ENCODE measurements around the gene AGBL4. TPM values are rescaled to one million over a fixed set of nuclear protein-coding genes. Genes with fewer than 3 reads are reported as not detected.

Gene AGBL4
- polyA plus RNA-seq, 1 donor (not counting 4 experiments of a cell fraction or from before 2014, with no cell fraction given) = not detected

DNA sequence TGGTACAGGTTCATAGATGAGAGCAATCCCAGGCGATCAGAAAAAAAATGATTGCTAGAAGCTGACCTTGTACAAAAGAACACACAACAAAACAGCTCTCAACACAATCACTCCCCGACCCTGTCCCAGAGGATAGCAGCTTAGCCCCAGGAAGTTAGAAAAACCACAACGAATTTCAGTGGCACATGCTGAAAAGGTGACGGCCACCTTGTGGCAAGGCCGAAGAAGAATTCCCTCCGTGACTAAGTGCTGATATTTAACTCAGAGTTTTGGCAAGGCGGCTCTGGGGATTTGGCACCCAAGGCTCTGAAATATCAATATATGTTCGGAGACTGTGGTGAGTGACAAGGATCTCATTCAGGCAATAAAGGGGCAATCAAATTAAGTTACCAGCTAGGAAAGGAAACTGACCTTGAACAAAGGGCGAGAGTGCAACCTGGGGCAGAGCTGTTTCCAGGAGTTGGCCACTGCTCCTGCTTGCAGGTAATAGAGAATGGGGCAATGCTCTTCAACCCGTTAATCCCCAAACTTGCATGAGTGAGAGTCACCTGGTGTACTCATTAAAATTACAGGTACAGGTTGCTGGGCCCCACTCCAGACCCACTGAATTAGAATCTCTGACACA is 1343.2 kb downstream of the AGBL4 start:
- Histone ChIP-seq H3K27me3 (ENCODE audit: control insufficient read depth, extremely low read depth, insufficient read depth, low read length) (no peaks in the 10 kb centered on the region), H3K36me3 (ENCODE audit: control insufficient read depth in 2 of 2, extremely low read depth in 1 of 2, insufficient read depth in 2 of 2, low read length in 2 of 2) (no peaks in the 10 kb centered on the region), H3K9ac (ENCODE audit: control insufficient read depth, extremely low read depth, insufficient read depth, low read length) (no peak overlapping the region), H3K4me1 (ENCODE audit: control insufficient read depth, extremely low read depth, insufficient read depth, low read length) (peaks cover under 1% of the 10 kb centered on the region), H3K79me2 (ENCODE audit: control insufficient read depth, insufficient read depth, low read length) (no peaks in the 10 kb centered on the region), H3K9me3 (ENCODE audit: control insufficient read depth, low read depth, low read length) (no peaks in the 10 kb centered on the region), H4K20me1 (ENCODE audit: control insufficient read depth, extremely low read depth, insufficient read depth, low read length) (no peaks in the 10 kb centered on the region), H3K4me2 (ENCODE audit: control insufficient read depth, extremely low read depth, insufficient read depth, low read depth, low read length) (no peak overlapping the region), H2AFZ (ENCODE audit: control insufficient read depth, low read length) (no peak overlapping the region), H3K4me3 (ENCODE audit: control insufficient read depth in 2 of 3, extremely low read depth in 1 of 3, insufficient read depth in 2 of 3, low read depth in 1 of 3, low read length in 3 of 3) (no peak overlapping the region), H3K9me1 (ENCODE audit: control insufficient read depth, extremely low read depth, insufficient read depth, low read length) (no peaks in the 10 kb centered on the region), H3K27ac (ENCODE audit: control insufficient read depth, insufficient read depth, low read length) (no peak overlapping the region)
- no peak for DNase-seq (ENCODE audit: low read depth, low spot score)
- dilution Hi-C loops (cut with MboI; ENCODE audit: extremely low pct_ligation_motif_present, low sequenced_read_pairs) = no loop called here
- TF ChIP-seq, protein P1, sequence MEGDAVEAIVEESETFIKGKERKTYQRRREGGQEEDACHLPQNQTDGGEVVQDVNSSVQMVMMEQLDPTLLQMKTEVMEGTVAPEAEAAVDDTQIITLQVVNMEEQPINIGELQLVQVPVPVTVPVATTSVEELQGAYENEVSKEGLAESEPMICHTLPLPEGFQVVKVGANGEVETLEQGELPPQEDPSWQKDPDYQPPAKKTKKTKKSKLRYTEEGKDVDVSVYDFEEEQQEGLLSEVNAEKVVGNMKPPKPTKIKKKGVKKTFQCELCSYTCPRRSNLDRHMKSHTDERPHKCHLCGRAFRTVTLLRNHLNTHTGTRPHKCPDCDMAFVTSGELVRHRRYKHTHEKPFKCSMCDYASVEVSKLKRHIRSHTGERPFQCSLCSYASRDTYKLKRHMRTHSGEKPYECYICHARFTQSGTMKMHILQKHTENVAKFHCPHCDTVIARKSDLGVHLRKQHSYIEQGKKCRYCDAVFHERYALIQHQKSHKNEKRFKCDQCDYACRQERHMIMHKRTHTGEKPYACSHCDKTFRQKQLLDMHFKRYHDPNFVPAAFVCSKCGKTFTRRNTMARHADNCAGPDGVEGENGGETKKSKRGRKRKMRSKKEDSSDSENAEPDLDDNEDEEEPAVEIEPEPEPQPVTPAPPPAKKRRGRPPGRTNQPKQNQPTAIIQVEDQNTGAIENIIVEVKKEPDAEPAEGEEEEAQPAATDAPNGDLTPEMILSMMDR (optimal IDR thresholded peaks at IDR 0.05 in 1 of 3, IDR thresholded peaks at IDR 0.05 in 1 of 3, conservative IDR thresholded peaks at IDR 0.05 in 1 of 3; ENCODE audit: extremely low read depth in 1 of 3, insufficient read depth in 2 of 3, low read length in 3 of 3) = no peak
- no peak for TF ChIP-seq EZH2 (IDR thresholded peaks at IDR 0.05; ENCODE audit: low read length)
- FAIRE-seq = no peak

GRCh38 chr1:48679859-48680258 is 1343.9 kb downstream of the AGBL4 start:
- dilution Hi-C loops (cut with MboI; ENCODE audit: extremely low pct_ligation_motif_present, low sequenced_read_pairs) = no loop called here
- H3K27me3 ChIP-seq (ENCODE audit: control insufficient read depth, extremely low read depth, insufficient read depth, low read length) = no peaks in the 10 kb centered on the region
- no peak for DNase-seq (ENCODE audit: low read depth, low spot score)
- H4K20me1 ChIP-seq (ENCODE audit: control insufficient read depth, extremely low read depth, insufficient read depth, low read length) = no peaks in the 10 kb centered on the region
- no peak overlapping the region for H3K27ac ChIP-seq (ENCODE audit: control insufficient read depth, insufficient read depth, low read length)
- H3K79me2 ChIP-seq (ENCODE audit: control insufficient read depth, insufficient read depth, low read length) = no peaks in the 10 kb centered on the region
- H3K4me2 ChIP-seq (ENCODE audit: control insufficient read depth, extremely low read depth, insufficient read depth, low read depth, low read length) = no peak overlapping the region
- no peaks in the 10 kb centered on the region for H3K9me3 ChIP-seq (ENCODE audit: control insufficient read depth, low read depth, low read length)
- no peaks in the 10 kb centered on the region for H3K9me1 ChIP-seq (ENCODE audit: control insufficient read depth, extremely low read depth, insufficient read depth, low read length)
- H3K4me1 ChIP-seq (ENCODE audit: control insufficient read depth, extremely low read depth, insufficient read depth, low read length) = peaks cover 7% of the 10 kb centered on the region
- no peak overlapping the region for H2AFZ ChIP-seq (ENCODE audit: control insufficient read depth, low read length)
- no peaks in the 10 kb centered on the region for H3K36me3 ChIP-seq (ENCODE audit: control insufficient read depth in 2 of 2, extremely low read depth in 1 of 2, insufficient read depth in 2 of 2, low read length in 2 of 2)
- no peak overlapping the region for H3K9ac ChIP-seq (ENCODE audit: control insufficient read depth, extremely low read depth, insufficient read depth, low read length)
- H3K4me3 ChIP-seq (ENCODE audit: control insufficient read depth in 2 of 3, extremely low read depth in 1 of 3, insufficient read depth in 2 of 3, low read depth in 1 of 3, low read length in 3 of 3) = no peak overlapping the region
- FAIRE-seq = no peak
- TF ChIP-seq, protein P1 (optimal IDR thresholded peaks at IDR 0.05 in 1 of 3, IDR thresholded peaks at IDR 0.05 in 1 of 3, conservative IDR thresholded peaks at IDR 0.05 in 1 of 3; ENCODE audit: extremely low read depth in 1 of 3, insufficient read depth in 2 of 3, low read length in 3 of 3) = no peak
- TF ChIP-seq EZH2 (IDR thresholded peaks at IDR 0.05; ENCODE audit: low read length) = no peak

All from keratinocyte (primary cell).